ENCODE measurements around the gene EXOC6.

DNA sequence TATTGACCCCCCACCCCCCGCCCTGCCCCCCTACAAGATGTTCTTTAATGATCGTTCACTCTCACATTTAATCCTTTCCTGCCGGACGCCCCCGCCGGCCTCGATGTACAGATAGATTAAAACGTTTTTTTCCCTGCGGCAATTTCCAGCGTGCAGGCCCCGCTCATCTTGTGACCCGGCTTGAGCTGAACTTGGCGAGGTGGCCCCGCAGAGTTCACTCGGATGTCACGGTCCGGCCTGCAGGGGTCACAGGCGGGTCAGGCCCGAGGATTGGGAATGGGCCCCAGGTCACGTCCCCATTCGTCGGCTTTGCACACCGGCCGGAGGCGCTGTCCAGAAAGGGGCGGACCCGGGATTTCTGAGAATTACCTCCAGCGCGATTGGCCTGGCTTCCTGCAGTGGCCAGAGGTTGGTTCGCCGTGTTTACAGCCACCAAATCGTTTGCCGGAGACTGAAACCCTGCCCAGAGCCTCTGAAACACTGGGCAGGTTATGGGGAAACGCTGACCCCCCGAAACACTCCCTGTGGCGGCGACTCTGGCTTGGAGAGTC, 223.4 kb downstream of the EXOC6 start:
- TF ChIP-seq, protein P1, sequence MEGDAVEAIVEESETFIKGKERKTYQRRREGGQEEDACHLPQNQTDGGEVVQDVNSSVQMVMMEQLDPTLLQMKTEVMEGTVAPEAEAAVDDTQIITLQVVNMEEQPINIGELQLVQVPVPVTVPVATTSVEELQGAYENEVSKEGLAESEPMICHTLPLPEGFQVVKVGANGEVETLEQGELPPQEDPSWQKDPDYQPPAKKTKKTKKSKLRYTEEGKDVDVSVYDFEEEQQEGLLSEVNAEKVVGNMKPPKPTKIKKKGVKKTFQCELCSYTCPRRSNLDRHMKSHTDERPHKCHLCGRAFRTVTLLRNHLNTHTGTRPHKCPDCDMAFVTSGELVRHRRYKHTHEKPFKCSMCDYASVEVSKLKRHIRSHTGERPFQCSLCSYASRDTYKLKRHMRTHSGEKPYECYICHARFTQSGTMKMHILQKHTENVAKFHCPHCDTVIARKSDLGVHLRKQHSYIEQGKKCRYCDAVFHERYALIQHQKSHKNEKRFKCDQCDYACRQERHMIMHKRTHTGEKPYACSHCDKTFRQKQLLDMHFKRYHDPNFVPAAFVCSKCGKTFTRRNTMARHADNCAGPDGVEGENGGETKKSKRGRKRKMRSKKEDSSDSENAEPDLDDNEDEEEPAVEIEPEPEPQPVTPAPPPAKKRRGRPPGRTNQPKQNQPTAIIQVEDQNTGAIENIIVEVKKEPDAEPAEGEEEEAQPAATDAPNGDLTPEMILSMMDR (IDR thresholded peaks at IDR 0.05): no peak
- TF ChIP-seq POLR2A (IDR thresholded peaks at IDR 0.05) (no peak), EP300 (IDR thresholded peaks at IDR 0.05) (no peak)
